Keratinocyte (primary cell): ENCODE results near the gene PLD1.

Experiments
- CTCF ChIP-seq, 3 experiments: IDR thresholded peaks in 1 of 3; conservative IDR thresholded peaks in 1 of 3; optimal IDR thresholded peaks in 1 of 3; 2 replicates in 2 of 3; 3 replicates in 1 of 3; pipeline versions ENCODE3 to v1.5.1; 2011; ENCODE audit warnings: low read length in 3 of 3, mild to moderate bottlenecking in 3 of 3, moderate library complexity in 2 of 3, control low read depth in 1 of 3, inconsistent platforms in 1 of 3; ENCODE audit not compliant: insufficient read depth in 2 of 3; ENCODE audit errors: extremely low read depth in 1 of 3
- EZH2 ChIP-seq: IDR thresholded peaks from one replicate; pipeline ENCODE4 v1.6.1; 2012; ENCODE audit warnings: inconsistent platforms, mild to moderate bottlenecking, low read length, moderate library complexity

GRCh38 chr3:171765511-171765887 lies 44.8 kb downstream of the PLD1 start:
- no peak for TF ChIP-seq CTCF (optimal IDR thresholded peaks at IDR 0.05 in 1 of 3, IDR thresholded peaks at IDR 0.05 in 1 of 3, conservative IDR thresholded peaks at IDR 0.05 in 1 of 3; ENCODE audit: extremely low read depth in 1 of 3, insufficient read depth in 2 of 3, low read length in 3 of 3)
- TF ChIP-seq EZH2 = no peak
